Fibroblast of skin of abdomen (primary cell): Measurements from ENCODE around the gene IQCK.

Experiments used
- DNase-seq: peaks from one replicate; pipeline ENCODE4 v3.0.0-alpha.2; 2013

Gene IQCK

DNA sequence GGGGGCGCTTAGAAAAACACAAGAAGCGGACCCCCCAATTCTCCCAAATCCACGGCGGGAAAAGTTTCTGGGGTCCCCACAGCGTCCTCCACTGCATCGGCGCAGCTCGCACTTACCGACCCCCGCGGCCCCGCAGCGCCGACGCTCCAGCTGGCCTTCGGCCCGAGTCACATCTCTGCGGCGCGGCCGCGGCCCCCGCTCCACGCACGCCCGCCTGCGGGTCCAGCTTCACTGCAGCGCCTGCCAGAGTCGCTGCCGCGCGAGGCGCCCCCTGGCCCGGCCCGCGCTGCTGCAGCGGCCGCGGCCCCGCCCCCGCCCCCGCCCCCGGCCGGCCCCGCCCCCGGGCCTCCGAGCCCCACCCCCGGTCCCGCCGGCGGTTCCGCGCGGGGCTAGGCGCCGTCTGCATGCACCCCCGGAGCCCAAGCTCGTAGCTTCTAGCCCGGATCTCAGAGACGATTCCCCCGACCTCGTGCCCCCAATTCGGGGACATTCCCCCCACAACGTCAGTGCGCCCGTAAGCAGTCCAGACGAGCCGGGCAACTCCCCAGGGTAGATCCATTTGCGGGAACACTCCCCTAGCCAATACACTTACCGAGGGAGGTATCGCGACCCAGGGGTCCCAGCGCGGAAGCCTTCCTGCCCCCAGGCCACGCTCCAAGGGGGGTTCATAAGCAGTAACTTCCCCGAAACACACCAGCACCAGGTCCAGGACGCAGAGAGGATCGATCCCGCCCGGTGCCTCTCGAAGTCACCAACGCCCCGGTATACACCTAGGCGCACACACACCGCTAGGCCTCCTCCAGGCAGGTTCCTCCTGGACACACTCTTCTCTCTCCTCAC is 166.8 kb downstream of the IQCK start, which contains the start of gene GPRC5B:
TSS of gene GPRC5B (minus strand) at position 238 of the 840 bp plus-strand sequence. CDS start 12,003 bp downstream, outside the sequence.
- peak; percentile 24 for DNase-seq

GRCh38 chr16:19885451-19886072 is 167.5 kb downstream of the IQCK start:
- no peak for DNase-seq

- peak; percentile 70 for DNase-seq
Measured at GRCh38 chr16:19886073-19886941, 168.2 kb downstream of the IQCK start.

DNA sequence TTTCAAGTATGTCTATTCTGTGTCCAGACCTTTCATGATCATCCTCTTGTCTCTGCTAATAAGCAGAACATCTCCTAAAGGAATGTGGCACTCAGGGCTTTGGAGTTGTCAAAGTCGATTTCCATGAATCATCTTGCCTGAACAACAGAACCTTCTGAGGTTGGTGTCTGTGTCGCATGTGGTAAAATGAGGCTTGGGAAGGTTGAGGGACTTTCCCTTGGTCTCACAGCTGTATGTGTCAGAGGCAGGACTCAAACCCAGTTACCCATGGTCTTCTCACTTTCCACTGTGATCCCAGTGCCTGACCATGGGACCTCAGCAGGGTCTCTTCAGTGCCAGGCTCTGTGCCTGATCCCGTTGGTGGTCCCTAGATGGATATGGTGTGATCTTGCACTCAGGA is 170.8 kb downstream of the IQCK start:
- DNase-seq, result no peak

GRCh38 chr16:19890901-19891300 is 172.8 kb downstream of the IQCK start:
- DNase-seq, result no peak

DNA sequence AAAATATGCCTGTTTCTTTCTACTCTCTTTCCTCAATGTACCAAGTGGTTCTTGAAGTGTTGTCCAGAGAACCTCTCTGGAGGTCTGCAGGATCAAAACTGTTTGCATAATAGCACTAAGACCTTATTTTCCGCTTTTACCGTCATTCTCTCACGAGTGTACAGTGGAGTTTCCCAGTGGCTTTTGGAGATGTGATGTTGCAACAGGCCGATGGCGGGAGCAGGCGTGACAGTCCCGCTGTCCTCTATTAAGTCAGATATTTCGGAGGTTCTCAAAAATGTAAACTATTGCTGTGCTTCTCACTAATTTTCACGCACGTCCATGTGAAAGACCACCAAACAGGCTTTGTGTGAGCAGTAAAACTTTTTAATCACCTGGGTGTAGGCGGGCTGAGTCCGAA is 174.8 kb downstream of the IQCK start:
- DNase-seq, result no peak

GRCh38 chr16:19894586-19894985 is 176.5 kb downstream of the IQCK start:
- no peak for DNase-seq

DNA sequence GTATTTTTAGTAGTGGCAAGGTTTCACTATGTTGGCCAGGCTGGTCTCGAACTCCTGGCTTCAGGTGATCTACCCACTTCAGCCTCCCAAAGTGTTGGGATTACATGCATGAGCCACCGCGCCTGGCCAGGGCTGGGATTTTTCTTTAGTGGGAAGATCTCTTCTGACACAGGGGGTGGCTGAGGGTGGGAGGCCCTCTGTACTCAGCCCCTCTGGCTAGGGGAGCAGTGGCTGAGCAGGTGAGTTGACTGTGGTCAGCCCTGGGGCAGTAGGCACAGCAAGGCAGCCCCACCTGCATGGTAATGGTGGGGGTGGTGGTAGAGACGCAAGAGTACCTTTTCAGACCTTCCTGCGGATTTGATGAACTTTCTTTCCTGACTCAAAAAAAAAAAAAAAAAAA is 178.9 kb downstream of the IQCK start:
- no peak for DNase-seq

DNA sequence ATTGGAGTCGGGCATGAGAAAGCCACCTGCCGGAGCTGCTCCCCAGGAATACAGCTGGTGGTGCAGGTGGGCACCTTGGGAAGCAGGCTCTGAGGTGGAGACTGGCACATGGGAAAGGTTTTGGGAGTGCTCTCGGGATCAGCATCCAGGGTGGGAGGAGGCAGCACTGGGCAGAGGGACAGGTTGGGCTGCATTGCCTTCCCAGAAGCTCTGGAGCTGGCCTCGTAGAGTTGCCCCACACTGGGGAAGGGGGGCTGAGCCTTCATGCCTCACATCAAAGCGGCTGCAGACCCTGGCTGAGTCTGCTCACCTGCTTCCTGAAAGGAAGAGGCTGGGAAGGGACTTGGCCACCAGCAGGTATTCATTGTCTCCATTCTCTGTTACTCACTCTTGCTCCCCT is 180.1 kb downstream of the IQCK start:
- DNase-seq, result no peak

DNA sequence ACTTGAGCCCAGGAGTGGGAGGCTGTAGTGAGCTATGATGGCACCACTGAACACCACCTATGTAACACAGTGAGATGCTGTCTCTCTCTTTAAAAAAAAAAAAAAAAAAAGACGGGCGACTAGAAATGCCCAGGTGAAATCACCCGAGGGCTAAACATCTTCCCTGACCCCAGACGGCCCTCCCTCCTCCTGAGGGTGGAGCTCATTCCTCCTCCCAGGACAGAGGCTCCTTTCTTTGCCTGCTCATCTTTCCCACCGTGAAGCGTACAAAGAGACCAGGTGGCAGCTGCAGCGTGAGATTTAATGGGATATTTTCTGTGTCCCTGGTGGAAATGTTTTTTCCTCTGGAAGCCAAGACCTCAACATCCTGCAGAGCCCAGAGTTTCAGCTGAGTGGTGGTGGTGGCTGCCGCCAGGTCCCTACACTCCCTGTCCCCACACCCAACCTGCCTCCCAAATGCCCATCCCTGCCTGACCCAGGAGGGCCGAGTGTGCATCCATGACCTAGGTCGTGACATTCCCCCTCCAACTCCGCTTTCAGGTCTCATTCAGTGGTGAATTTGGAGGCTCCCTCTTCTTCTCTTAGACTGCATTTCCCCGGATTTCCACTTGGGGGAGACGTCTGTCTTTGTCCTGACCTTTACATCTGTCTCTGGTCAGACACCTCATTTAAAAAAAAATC is 181.0 kb downstream of the IQCK start:
- peak; percentile 66 for DNase-seq

DNA sequence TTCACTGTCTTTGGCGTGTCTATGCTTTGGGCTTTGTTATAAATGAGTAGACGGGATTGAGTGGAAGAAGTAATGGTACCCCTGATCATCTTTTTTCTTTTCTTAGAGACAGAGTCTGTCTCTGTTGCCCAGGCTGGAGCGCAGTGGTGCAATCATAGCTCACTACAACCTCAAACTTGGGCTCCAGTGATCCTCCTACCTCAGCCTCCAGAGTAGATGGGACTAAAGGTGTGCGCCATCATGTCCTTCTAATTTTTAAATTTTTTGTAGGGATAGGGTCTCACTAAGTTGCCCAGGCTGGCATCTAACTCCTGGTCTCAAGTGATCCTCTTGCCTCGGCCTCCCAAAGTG is 181.5 kb downstream of the IQCK start:
- no peak for DNase-seq

GRCh38 chr16:19901164-19901563 is 183.1 kb downstream of the IQCK start:
- DNase-seq, result no peak

DNA sequence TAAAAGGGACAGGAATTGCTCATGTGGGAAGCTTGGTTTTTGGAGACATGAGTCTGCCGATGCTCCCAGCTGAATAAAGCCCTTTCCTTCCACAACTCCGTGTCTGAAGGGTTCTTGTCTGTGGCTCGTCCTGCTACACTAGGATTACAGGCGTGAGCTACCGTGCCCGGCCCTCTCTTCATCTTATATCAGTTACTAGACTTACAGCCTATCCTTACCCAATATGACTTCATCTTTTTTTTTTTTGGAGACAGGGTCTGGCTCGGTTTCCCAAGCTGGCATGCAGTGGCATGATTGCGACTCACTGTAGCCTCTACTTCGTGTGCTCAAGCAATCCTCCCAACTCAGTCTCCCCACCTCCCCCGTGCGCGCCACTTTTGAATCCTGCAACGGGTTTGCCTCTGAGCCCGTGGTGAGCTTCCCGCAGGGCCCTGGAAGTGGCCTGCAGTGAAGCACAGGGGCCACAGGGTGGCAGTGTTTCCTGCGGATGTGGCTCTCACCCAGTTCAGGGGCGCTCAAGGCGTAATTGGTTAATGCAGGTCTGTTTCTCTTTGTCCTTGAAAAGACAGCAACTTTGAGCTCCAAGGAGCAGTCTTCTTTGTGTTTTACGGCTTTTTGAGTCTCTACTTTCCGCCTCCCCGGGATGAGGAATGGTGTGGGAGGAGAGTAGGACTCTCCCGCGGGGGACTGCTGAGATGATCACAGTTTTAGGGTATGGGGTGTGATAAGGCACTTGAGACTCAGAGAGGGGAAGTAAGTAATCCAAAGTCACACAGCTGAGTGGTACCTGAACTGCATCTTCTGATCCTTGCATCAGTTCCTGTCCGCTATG is 189.3 kb downstream of the IQCK start:
- DNase-seq, result peak; percentile 67
